WTC11 (cell line): Measurements from ENCODE around the gene GPR39.

Experiments
- ATF1 ChIP-seq: sonication (generic); formaldehyde crosslinking; IDR thresholded peaks from 2 replicates; pipeline ENCODE4 v1.8.1; 2023; ENCODE audit warnings: mild to moderate bottlenecking, moderate library complexity, missing genetic modification reagents
- JUN ChIP-seq: sonication (generic); formaldehyde crosslinking; IDR thresholded peaks from 2 replicates; pipeline ENCODE4 v1.8.0; 2023; ENCODE audit warnings: mild to moderate bottlenecking, missing genetic modification reagents
- ZNF121 ChIP-seq: sonication (generic); formaldehyde crosslinking; IDR thresholded peaks from 2 replicates; pipeline ENCODE4 v1.8.0; 2023; ENCODE audit warnings: missing genetic modification reagents
- TF ChIP-seq, protein P1 (sequence below): fragments of 200-600 bp; IDR thresholded peaks from 2 replicates; pipeline ENCODE4 v1.8.0; 2022; ENCODE audit warnings: antibody characterized with exemption
- TF ChIP-seq, protein P2 (sequence below): sonication (generic); formaldehyde crosslinking; IDR thresholded peaks from 2 replicates; pipeline ENCODE4 v1.8.1; 2022; ENCODE audit warnings: mild to moderate bottlenecking, moderate library complexity, missing genetic modification reagents
- TF ChIP-seq, protein P3 (sequence below): fragments of 250-450 bp; sonication (Bioruptor Pico); IDR thresholded peaks from 2 replicates; pipeline ENCODE4 v1.9.0; 2021; ENCODE audit warnings: moderate library complexity, mild to moderate bottlenecking, inconsistent platforms, borderline replicate concordance

DNA sequence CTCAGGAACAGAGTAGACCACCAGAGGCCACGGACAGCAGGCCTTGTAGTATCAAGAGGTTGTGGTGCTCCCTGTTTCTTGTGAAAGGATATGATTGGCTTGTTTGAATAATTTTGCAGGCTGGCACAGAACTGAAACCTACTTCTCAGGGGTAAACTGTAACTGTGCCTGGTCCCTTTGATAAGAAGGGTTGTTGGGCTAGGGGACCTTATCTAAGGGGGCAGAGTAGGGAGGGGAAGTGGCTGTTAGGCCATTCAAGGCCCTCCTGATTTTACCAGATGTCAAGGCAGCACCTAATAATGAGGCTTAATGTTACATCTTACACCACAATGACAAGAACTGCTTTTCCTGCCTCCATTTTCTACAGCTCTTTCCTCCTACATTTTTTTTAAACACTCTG lies 45.6 kb downstream of the GPR39 start:
- TF ChIP-seq ATF1 (CRISPR knock-in tag) (no peak), ZNF121 (CRISPR knock-in tag) (no peak), JUN (no peak)
- TF ChIP-seq, protein P1, sequence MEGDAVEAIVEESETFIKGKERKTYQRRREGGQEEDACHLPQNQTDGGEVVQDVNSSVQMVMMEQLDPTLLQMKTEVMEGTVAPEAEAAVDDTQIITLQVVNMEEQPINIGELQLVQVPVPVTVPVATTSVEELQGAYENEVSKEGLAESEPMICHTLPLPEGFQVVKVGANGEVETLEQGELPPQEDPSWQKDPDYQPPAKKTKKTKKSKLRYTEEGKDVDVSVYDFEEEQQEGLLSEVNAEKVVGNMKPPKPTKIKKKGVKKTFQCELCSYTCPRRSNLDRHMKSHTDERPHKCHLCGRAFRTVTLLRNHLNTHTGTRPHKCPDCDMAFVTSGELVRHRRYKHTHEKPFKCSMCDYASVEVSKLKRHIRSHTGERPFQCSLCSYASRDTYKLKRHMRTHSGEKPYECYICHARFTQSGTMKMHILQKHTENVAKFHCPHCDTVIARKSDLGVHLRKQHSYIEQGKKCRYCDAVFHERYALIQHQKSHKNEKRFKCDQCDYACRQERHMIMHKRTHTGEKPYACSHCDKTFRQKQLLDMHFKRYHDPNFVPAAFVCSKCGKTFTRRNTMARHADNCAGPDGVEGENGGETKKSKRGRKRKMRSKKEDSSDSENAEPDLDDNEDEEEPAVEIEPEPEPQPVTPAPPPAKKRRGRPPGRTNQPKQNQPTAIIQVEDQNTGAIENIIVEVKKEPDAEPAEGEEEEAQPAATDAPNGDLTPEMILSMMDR: no peak
- TF ChIP-seq, protein P2, sequence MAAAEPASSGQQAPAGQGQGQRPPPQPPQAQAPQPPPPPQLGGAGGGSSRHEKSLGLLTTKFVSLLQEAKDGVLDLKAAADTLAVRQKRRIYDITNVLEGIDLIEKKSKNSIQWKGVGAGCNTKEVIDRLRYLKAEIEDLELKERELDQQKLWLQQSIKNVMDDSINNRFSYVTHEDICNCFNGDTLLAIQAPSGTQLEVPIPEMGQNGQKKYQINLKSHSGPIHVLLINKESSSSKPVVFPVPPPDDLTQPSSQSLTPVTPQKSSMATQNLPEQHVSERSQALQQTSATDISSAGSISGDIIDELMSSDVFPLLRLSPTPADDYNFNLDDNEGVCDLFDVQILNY: no peak
- TF ChIP-seq, protein P3, sequence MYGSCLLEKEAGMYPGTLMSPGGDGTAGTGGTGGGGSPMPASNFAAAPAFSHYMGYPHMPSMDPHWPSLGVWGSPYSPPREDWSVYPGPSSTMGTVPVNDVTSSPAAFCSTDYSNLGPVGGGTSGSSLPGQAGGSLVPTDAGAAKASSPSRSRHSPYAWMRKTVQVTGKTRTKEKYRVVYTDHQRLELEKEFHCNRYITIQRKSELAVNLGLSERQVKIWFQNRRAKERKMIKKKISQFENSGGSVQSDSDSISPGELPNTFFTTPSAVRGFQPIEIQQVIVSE: no peak
